Ishikawa (cell line): ENCODE measurements around the gene ADAM30.

Experiments used
- CEBPB ChIP-seq: IDR thresholded peaks from 2 replicates; pipeline ENCODE4 v1.6.1; 2012
- EP300 ChIP-seq: IDR thresholded peaks from 2 replicates; pipeline ENCODE4 v1.6.1; 2012; ENCODE audit warnings: borderline replicate concordance

- TF ChIP-seq EP300 (no peak), CEBPB (no peak)
Observed at GRCh38 chr1:119885903-119886783, 10.2 kb downstream of the ADAM30 start.
